H9 (cell line): ENCODE data around the gene AFAP1. TPM values are rescaled to one million over a fixed set of nuclear protein-coding genes. Genes with fewer than 3 reads are reported as not detected.

Experiments
- DNase-seq: peaks from one replicate; pipeline ENCODE4 v3.0.0-alpha.2; 2017
- H2AFZ ChIP-seq: one replicate; pipeline ENCODE4 v1.6.1; 2013; ENCODE audit warnings: mild to moderate bottlenecking, low read length, control low read depth, moderate library complexity
- H2AK5ac ChIP-seq: 2 replicates; pipeline ENCODE4 v1.6.1; 2013; ENCODE audit warnings: low read length, control low read depth, mixed read lengths; ENCODE audit not compliant: insufficient read length
- H2BK120ac ChIP-seq: one replicate; pipeline ENCODE4 v1.6.1; 2013; ENCODE audit warnings: low read depth, mild to moderate bottlenecking, low read length, control low read depth, inconsistent platforms; ENCODE audit not compliant: poor library complexity, severe bottlenecking
- H2BK12ac ChIP-seq: 2 replicates; pipeline ENCODE4 v1.6.1; 2013; ENCODE audit warnings: low read length, control low read depth, mixed read lengths, low read depth; ENCODE audit not compliant: insufficient read length
- H2BK15ac ChIP-seq: 2 replicates; pipeline ENCODE4 v1.6.1; 2013; ENCODE audit warnings: low read depth, low read length, control low read depth
- H2BK20ac ChIP-seq: one replicate; pipeline ENCODE4 v1.6.1; 2013; ENCODE audit warnings: low read depth, mild to moderate bottlenecking, low read length, control low read depth, inconsistent platforms; ENCODE audit not compliant: poor library complexity, severe bottlenecking
- H2BK5ac ChIP-seq: 2 replicates; pipeline ENCODE4 v1.6.1; 2013; ENCODE audit warnings: low read length, control low read depth, mixed read lengths; ENCODE audit not compliant: insufficient read length
- H3K14ac ChIP-seq: 2 replicates; pipeline ENCODE4 v1.6.1; 2013; ENCODE audit warnings: low read length, control low read depth; ENCODE audit not compliant: insufficient read depth
- H3K18ac ChIP-seq: 2 replicates; pipeline ENCODE4 v1.6.1; 2013; ENCODE audit warnings: low read depth, mild to moderate bottlenecking, mixed read lengths, low read length, control low read depth; ENCODE audit not compliant: insufficient read length
- H3K23ac ChIP-seq: 2 replicates; pipeline ENCODE4 v1.6.1; 2013; ENCODE audit warnings: low read length, control low read depth, mixed read lengths, low read depth; ENCODE audit not compliant: insufficient read length
- H3K23me2 ChIP-seq: 2 replicates; pipeline ENCODE4 v1.6.1; 2013; ENCODE audit warnings: low read depth, mild to moderate bottlenecking, mixed read lengths, low read length, control low read depth; ENCODE audit not compliant: insufficient read length, poor library complexity, severe bottlenecking
- H3K27ac ChIP-seq: 2 replicates; pipeline ENCODE4 v1.5.1; 2013; ENCODE audit warnings: low read length, control low read depth, mixed read lengths, low read depth; ENCODE audit not compliant: insufficient read length
- H3K27me3 ChIP-seq: 2 replicates; pipeline ENCODE4 v1.6.1; 2013; ENCODE audit warnings: low read length, control low read depth, inconsistent platforms; ENCODE audit not compliant: insufficient read depth
- H3K4ac ChIP-seq: 2 replicates; pipeline ENCODE4 v1.6.1; 2013; ENCODE audit warnings: low read depth, mild to moderate bottlenecking, control low read depth, inconsistent platforms, low read length, moderate library complexity
- H3K4me1 ChIP-seq: 2 replicates; pipeline ENCODE4 v1.6.1; 2013; ENCODE audit warnings: low read length, control low read depth, inconsistent platforms; ENCODE audit not compliant: insufficient read depth
- H3K4me2 ChIP-seq: 2 replicates; pipeline ENCODE4 v1.6.1; 2013; ENCODE audit warnings: low read length, control low read depth, mixed read lengths; ENCODE audit not compliant: insufficient read length, insufficient read depth
- H3K56ac ChIP-seq: 2 replicates; pipeline ENCODE4 v1.6.1; 2013; ENCODE audit warnings: low read depth, mild to moderate bottlenecking, mixed read lengths, low read length, control low read depth; ENCODE audit not compliant: insufficient read length
- H3K79me1 ChIP-seq: 2 replicates; pipeline ENCODE4 v1.6.1; 2013; ENCODE audit warnings: low read depth, mild to moderate bottlenecking, moderate library complexity, low read length, control low read depth, inconsistent platforms; ENCODE audit not compliant: insufficient read depth, poor library complexity, severe bottlenecking
- H3K79me2 ChIP-seq: 2 replicates; pipeline ENCODE4 v1.6.1; 2013; ENCODE audit warnings: low read length, control low read depth, inconsistent platforms; ENCODE audit not compliant: insufficient read depth
- H3K9ac ChIP-seq: 2 replicates; pipeline ENCODE4 v1.6.1; 2013; ENCODE audit warnings: low read length, control low read depth, mixed read lengths; ENCODE audit not compliant: insufficient read length; ENCODE audit errors: extremely low read depth
- H3K9me3 ChIP-seq: one replicate; pipeline ENCODE4 v1.6.1; 2013; ENCODE audit warnings: low read depth, low read length, inconsistent platforms; ENCODE audit not compliant: control insufficient read depth
- H3T11ph ChIP-seq: one replicate; pipeline ENCODE4 v1.6.1; 2013; ENCODE audit warnings: mild to moderate bottlenecking, low read length, control low read depth, inconsistent platforms
- H4K20me1 ChIP-seq: one replicate; pipeline ENCODE4 v1.6.1; 2013; ENCODE audit not compliant: control insufficient read depth, insufficient read length, insufficient read depth
- H4K5ac ChIP-seq: 2 replicates; pipeline ENCODE4 v1.6.1; 2013; ENCODE audit warnings: low read depth, mild to moderate bottlenecking, mixed read lengths, low read length, control low read depth; ENCODE audit not compliant: insufficient read length
- H4K8ac ChIP-seq: replicated peaks from 2 replicates; pipeline ENCODE4 v1.6.1; 2013; ENCODE audit warnings: low read length, control low read depth, mixed read lengths, low read depth; ENCODE audit not compliant: insufficient read length
- H4K91ac ChIP-seq: 2 replicates; pipeline ENCODE4 v1.6.1; 2013; ENCODE audit warnings: low read depth, mild to moderate bottlenecking, moderate library complexity, mixed read lengths, low read length, control low read depth; ENCODE audit not compliant: insufficient read length
- H3K27ac Mint-ChIP-seq, 3 experiments: 2 replicates in 2 of 3; 3 replicates in 1 of 3; pipeline ENCODE4 v1.8.0; 2020 to 2021; ENCODE audit warnings: mixed read lengths in 3 of 3, mild to moderate bottlenecking in 1 of 3, moderate library complexity in 1 of 3
- H3K27me3 Mint-ChIP-seq: 2 replicates; pipeline ENCODE4 v1.8.0; 2021; ENCODE audit warnings: low read depth, mild to moderate bottlenecking, moderate library complexity, mixed read lengths
- H3K36me3 Mint-ChIP-seq, 3 experiments: 2 replicates in 2 of 3; 3 replicates in 1 of 3; pipeline ENCODE4 v1.8.0; 2020 to 2021; ENCODE audit warnings: low read depth in 3 of 3, mixed read lengths in 3 of 3; ENCODE audit not compliant: insufficient read depth in 1 of 3
- H3K4me1 Mint-ChIP-seq, 2 experiments: 2 replicates each; pipeline ENCODE4 v1.8.0; 2020; ENCODE audit warnings: mixed read lengths in 2 of 2
- H3K4me3 Mint-ChIP-seq, 2 experiments: 2 replicates in 1 of 2; 3 replicates in 1 of 2; pipeline ENCODE4 v1.8.0; 2020 to 2021; ENCODE audit warnings: mild to moderate bottlenecking in 2 of 2, mixed read lengths in 2 of 2, moderate library complexity in 1 of 2
- H3K9me3 Mint-ChIP-seq, 2 experiments: 2 replicates in 1 of 2; 3 replicates in 1 of 2; pipeline ENCODE4 v1.8.0; 2020; ENCODE audit warnings: mild to moderate bottlenecking in 2 of 2, mixed read lengths in 2 of 2, moderate library complexity in 1 of 2
- WGBS: extraction: QIAGEN DNeasy Blood & Tissue Kit; methylation state at CpG from one replicate; pipeline ENCODE4 v1.1.7; 2013; ENCODE audit warnings: missing lambda C conversion rate, low lambda C conversion rate, mixed read lengths; ENCODE audit not compliant: insufficient read length; ENCODE audit errors: extremely low coverage; 5-methylcytosine and 5-hydroxymethylcytosine counted together
- total RNA-seq: library from RNA; stranded (reverse); gene quantifications from 2 replicates; pipeline ENCODE4 v1.2.1, GENCODE V29; 2021
- TF ChIP-seq, protein P1 (sequence below): fragments of 200-600 bp; sonication (generic); conservative IDR thresholded peaks from 3 replicates; pipeline ENCODE4 v1.8.0; 2021; ENCODE audit warnings: antibody characterized with exemption, mild to moderate bottlenecking

The AFAP1 gene
- total RNA-seq, 1 experiment from 2014 or later = 6.5 TPM

DNA sequence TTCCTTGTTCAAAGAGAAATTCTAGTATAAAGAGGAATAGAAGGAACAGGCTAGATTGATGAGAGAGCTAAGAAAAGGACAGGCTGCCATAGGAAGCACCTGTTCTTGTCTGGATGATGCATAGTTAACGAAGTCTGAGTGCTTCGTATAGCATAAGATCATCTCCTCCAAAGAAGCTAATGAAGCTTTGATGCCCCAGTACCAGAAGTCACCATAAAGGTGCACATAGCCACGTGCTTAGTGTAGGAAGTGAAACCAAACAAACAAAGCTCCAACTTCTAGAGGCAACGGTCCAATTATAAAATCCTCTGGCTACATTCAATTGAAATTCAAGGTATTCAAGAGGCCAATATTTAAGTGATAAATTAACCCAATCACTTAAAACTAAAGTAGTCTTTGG, 31.0 kb downstream of the AFAP1 start:
- TF ChIP-seq, protein P1, sequence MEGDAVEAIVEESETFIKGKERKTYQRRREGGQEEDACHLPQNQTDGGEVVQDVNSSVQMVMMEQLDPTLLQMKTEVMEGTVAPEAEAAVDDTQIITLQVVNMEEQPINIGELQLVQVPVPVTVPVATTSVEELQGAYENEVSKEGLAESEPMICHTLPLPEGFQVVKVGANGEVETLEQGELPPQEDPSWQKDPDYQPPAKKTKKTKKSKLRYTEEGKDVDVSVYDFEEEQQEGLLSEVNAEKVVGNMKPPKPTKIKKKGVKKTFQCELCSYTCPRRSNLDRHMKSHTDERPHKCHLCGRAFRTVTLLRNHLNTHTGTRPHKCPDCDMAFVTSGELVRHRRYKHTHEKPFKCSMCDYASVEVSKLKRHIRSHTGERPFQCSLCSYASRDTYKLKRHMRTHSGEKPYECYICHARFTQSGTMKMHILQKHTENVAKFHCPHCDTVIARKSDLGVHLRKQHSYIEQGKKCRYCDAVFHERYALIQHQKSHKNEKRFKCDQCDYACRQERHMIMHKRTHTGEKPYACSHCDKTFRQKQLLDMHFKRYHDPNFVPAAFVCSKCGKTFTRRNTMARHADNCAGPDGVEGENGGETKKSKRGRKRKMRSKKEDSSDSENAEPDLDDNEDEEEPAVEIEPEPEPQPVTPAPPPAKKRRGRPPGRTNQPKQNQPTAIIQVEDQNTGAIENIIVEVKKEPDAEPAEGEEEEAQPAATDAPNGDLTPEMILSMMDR = no peak
- no peaks in the 10 kb centered on the region for H4K20me1 ChIP-seq
- no CpG with 5 or more reads among the region's 4 CpGs for WGBS
- H3K23ac ChIP-seq = no peak overlapping the region
- no peaks in the 10 kb centered on the region for H3K23me2 ChIP-seq
- no peaks in the 10 kb centered on the region; the same call in 1 of the 2 replicates for H3K27me3 Mint-ChIP-seq
- no peak overlapping the region for H3T11ph ChIP-seq
- no peak overlapping the region for H3K4me2 ChIP-seq
- H3K9me3 Mint-ChIP-seq = no peaks in the 10 kb centered on the region
- H3K36me3 Mint-ChIP-seq = no peaks in the 10 kb centered on the region
- no peak for DNase-seq
- no peaks in the 10 kb centered on the region for H3K27me3 ChIP-seq
- no peak overlapping the region for H2BK20ac ChIP-seq
- H3K4me1 ChIP-seq = peaks cover 27% of the 10 kb centered on the region
- no peak overlapping the region for H3K27ac Mint-ChIP-seq
- no peak overlapping the region for H4K5ac ChIP-seq
- H3K4ac ChIP-seq = no peak overlapping the region
- peaks cover 63 to 65% of the 10 kb centered on the region in 2 experiments for H3K4me1 Mint-ChIP-seq
- no peak overlapping the region for H2BK5ac ChIP-seq
- no peak overlapping the region for H2AK5ac ChIP-seq
- H3K18ac ChIP-seq = no peak overlapping the region
- H2AFZ ChIP-seq = no peak overlapping the region
- H3K79me2 ChIP-seq = peaks cover 7% of the 10 kb centered on the region; the same call in 1 of the 2 replicates
- H3K9ac ChIP-seq = no peak overlapping the region
- H3K56ac ChIP-seq = no peak overlapping the region
- H3K79me1 ChIP-seq = peaks cover 2% of the 10 kb centered on the region
- no peak overlapping the region for H2BK12ac ChIP-seq
- no peak overlapping the region for H3K4me3 Mint-ChIP-seq
- no peak overlapping the region for H4K8ac ChIP-seq
- H3K27ac ChIP-seq = no peak overlapping the region
- no peak overlapping the region for H3K14ac ChIP-seq
- H2BK15ac ChIP-seq = no peak overlapping the region
- no peak overlapping the region for H2BK120ac ChIP-seq
- H4K91ac ChIP-seq = no peak overlapping the region
- no peaks in the 10 kb centered on the region for H3K9me3 ChIP-seq
